IPS-18c (cell line): ENCODE results near the gene MAPK8IP1.

Source experiments
- H3K4me3 ChIP-seq: 2 replicates; pipeline ENCODE4 v1.7.0; 2013; ENCODE audit warnings: low read depth, mild to moderate bottlenecking, low read length, moderate library complexity; ENCODE audit not compliant: insufficient read depth
- H3K9me3 ChIP-seq: one replicate; pipeline ENCODE4 v1.6.1; 2013; ENCODE audit warnings: mild to moderate bottlenecking, low read length, moderate library complexity; ENCODE audit not compliant: control insufficient read depth, insufficient read depth

The MAPK8IP1 gene

GRCh38 chr11:45942381-45942780, 56.9 kb downstream of the MAPK8IP1 start:
- H3K4me3 ChIP-seq, result no peak overlapping the region
- H3K9me3 ChIP-seq, result peaks cover 2% of the 10 kb centered on the region

DNA sequence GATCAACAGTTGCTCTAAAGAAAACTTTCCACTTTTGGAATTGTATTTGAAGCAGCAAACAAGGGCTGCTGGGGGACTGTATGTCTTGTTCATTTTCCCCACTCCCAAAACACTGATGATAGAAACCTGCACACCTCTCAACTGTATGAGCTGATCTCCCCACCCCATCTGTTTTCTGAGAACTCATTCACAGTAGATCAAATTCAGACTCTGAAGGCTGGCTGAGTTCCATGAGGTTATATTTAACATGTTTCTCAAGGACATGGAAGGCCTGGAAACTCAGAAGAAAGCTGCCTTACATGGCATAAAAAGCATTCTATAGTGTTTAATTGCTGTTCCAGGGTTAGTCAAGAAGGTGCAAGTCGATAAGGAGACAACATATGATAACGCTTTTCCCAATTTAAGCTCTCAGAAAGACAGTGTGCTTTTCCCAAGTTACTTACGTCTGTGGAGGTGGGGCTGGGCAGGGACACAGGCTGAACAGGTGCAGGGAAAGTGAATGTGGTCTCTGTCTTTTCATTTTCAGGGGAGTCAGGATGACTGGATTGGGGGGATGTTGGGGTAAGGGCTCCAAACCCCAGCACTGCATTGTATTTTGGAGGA, 60.0 kb downstream of the MAPK8IP1 start:
- Histone ChIP-seq H3K9me3 (peaks cover 2% of the 10 kb centered on the region), H3K4me3 (no peak overlapping the region)

- Histone ChIP-seq H3K4me3 (no peak overlapping the region), H3K9me3 (peaks cover 2% of the 10 kb centered on the region)
These were observed 62.4 kb downstream of the MAPK8IP1 start for GRCh38 chr11:45947885-45948284.

GRCh38 chr11:45948356-45948755, 62.9 kb downstream of the MAPK8IP1 start:
- H3K4me3 ChIP-seq, result no peak overlapping the region
- H3K9me3 ChIP-seq, result peaks cover 2% of the 10 kb centered on the region

DNA sequence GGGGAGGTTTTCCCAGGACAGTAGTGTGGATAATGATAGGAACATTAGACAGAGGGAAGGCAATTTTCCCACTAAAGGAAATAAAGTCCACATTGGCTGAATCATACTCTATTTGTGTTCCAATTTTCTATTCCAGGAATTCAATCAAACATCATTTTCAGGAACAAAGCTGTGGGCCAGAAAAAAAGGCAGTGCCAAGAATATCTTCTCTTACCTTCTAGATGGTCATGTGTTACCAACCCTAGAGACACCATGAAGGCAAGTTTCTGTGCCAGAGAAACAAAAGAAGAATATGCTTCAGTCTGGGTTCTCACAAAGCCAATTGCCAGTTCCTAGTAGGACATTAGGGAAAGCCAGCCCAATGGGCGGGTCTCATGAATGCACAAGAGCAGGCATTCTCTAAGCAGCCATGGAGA, 64.5 kb downstream of the MAPK8IP1 start:
- no peaks in the 10 kb centered on the region for H3K9me3 ChIP-seq
- H3K4me3 ChIP-seq, result no peak overlapping the region
